GM12875 (cell line): ENCODE measurements around the gene LRRTM4.
"Not testable (repeated sequence)": the region's sequence is repeated elsewhere in the genome, so short reads cannot be mapped to it uniquely, and the experiment has no call there.

Source experiments
- H3K4me3 ChIP-seq: one replicate; pipeline ENCODE4 v1.5.1; 2011; ENCODE audit warnings: low read depth, low read length, control low read depth
- TF ChIP-seq, protein P1 (sequence below): IDR thresholded peaks from 2 replicates; pipeline ENCODE4 v1.5.1; 2011; ENCODE audit warnings: low read depth, mild to moderate bottlenecking, control low read depth, inconsistent platforms, low read length, moderate library complexity, borderline replicate concordance; ENCODE audit not compliant: insufficient read depth

LRRTM4 gene

DNA sequence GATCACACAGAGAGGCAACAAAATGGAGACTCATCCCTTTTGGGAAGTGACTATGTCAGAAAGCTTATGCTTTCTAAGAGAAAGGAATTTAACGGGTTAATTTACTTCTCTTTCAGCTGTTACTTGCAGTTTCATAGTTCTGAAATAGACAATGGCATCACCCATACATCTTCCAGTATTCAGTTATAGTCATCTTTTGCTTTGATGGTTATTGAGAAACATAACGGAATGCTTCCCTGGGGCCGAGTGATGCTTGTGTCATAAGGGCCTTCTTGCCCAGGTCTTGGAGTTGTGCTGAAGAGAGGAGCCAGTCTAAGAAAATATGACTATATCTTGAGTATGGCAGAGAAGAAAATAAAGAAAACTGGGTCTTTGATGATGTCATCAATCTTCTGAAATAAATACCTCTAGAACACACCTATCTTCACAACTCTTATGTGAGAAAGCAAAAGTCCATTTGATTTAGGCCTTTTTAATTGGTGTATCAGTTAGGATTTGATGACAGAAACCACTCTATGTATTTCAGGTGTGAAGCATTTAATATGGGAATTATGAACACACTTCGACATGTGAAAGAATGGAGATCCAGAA, 328.2 kb downstream of the LRRTM4 start:
- TF ChIP-seq, protein P1, sequence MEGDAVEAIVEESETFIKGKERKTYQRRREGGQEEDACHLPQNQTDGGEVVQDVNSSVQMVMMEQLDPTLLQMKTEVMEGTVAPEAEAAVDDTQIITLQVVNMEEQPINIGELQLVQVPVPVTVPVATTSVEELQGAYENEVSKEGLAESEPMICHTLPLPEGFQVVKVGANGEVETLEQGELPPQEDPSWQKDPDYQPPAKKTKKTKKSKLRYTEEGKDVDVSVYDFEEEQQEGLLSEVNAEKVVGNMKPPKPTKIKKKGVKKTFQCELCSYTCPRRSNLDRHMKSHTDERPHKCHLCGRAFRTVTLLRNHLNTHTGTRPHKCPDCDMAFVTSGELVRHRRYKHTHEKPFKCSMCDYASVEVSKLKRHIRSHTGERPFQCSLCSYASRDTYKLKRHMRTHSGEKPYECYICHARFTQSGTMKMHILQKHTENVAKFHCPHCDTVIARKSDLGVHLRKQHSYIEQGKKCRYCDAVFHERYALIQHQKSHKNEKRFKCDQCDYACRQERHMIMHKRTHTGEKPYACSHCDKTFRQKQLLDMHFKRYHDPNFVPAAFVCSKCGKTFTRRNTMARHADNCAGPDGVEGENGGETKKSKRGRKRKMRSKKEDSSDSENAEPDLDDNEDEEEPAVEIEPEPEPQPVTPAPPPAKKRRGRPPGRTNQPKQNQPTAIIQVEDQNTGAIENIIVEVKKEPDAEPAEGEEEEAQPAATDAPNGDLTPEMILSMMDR: no peak
- no peak overlapping the region for H3K4me3 ChIP-seq

DNA sequence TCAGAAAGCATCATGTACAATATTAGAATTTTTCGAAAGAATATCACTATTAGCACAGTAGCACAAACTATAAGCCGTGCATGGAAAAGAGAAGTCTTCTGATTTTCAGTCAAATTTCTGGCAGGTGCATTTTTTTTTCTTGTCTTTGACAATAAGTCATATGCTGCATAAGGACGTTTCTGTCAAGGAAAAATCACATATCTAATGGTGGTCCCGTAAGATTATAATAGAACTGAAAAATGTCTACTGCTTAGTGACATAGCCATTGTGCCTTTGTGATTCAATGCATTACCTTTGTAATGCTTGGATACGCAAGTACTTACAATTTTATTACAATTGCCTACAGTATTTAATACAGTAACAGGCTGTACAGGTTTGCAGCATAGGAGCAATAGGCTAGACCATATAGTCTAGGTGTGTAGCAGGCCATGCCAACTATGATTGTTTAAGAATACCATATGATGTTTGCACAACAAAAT, 329.3 kb downstream of the LRRTM4 start:
- TF ChIP-seq, protein P1: no peak

DNA sequence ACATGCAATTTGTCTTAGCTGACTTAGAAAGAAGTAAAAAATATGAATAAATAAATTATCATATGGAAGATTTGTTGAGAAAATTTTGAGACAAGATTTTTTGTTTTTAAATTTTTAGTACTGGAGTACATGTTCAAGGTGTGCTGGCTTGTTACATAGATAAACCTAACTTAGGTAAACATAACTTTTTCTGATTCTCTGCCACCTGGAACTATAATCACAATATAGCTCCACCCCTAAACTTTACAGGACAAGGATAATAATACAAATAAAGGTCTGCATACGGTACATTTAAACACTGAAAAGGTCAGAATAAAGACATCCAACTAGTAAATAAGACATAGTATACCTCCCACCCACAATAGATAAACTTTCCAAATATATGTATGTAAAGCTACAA, 330.5 kb downstream of the LRRTM4 start:
- TF ChIP-seq, protein P1: no peak
- no peak overlapping the region for H3K4me3 ChIP-seq

More for the DNA sequence above, 329.3 kb downstream of the LRRTM4 start:
- H3K4me3 ChIP-seq: no peak overlapping the region

DNA sequence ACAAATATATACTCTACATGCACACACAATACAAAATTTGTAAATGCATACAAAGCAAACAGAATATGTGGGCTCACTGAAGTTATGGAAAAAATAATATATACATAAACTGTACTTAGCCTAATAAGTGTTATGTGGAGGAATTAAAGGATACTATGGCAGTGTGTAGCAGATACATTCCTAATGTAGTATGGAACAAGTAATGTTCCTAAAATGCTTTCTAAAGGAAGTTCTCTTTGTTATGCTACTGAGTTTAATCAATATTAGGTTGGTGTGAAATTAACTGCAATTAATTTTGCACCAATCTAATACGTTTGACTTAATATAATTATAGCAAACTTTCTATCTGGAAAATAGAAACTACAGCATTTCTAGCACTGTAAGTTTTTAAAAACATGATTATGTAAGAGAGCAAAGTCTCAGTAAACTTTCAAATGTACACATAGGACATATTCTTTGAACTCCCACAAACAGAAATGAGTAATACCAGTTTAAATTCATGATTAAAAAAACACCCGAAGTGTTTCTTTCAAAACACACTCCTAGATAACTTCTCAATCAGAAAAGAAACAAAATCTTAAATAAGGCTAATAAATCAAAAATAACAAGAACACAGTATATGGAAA, 331.3 kb downstream of the LRRTM4 start:
- TF ChIP-seq, protein P1: no peak
- H3K4me3 ChIP-seq: no peak overlapping the region

DNA sequence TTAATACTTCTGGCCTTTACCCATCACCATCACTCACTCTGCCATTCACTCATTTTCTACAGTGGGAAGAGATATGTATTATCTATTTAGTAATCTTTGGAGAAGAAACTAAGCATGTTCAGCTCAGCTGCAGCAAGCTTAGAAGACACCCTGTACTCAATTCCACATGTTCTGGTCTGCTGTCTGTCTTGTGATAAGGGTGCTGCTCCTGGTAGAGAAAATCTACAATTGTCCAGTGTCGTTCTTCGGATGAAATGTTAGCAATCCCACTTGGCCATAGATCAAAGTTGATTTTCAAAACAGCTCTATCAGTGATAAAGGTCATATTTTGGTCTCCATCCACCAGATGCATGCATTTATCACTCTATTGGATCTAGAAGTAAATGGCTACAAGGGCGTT, 337.1 kb downstream of the LRRTM4 start:
- no peak overlapping the region for H3K4me3 ChIP-seq
- TF ChIP-seq, protein P1: no peak

DNA sequence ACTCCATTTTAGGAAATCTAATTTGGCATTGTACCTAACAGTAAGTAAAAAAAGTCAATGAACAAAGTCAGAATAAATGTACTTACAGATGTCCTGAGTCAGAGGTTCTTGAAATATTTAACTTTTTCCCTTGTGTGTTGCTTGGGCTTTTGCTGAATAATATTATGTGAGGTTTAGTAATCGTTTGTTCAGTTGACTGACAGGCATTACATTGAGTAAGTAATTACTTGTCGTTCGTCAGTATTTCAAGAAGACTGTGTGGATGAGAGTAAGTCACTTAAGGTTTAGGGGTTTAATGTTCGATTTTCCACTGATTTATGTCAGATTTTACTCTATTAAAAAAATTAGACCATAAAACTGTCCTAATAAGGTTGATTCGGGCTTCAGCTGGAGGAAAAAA, 342.9 kb downstream of the LRRTM4 start:
- H3K4me3 ChIP-seq: no peak overlapping the region
- TF ChIP-seq, protein P1: no peak

- not testable (repeated sequence) for H3K4me3 ChIP-seq
Measured at GRCh38 chr2:77175266-77175780, 346.9 kb downstream of the LRRTM4 start.
